ENCODE measurements around the gene OPN1SW. TPM values are rescaled to one million over a fixed set of nuclear protein-coding genes. Genes with fewer than 3 reads are reported as not detected.

The OPN1SW gene
- total and polyA plus RNA-seq, 9 of the 15 experiments (the other 6 are each of a cell fraction or from before 2014, with no cell fraction given), result 0.84 to 1.0 TPM; not detected in 7

GRCh38 chr7:128763541-128763940, 12.1 kb downstream of the OPN1SW start:
- H3K27ac ChIP-seq (ENCODE audit: extremely low read depth, low read depth, low read length), result no peak overlapping the region
- intact Hi-C loops (cut with micrococcal nuclease) (no loop called here), in situ Hi-C loops (cut with MboI) (no loop called here)
- H3K27me3 ChIP-seq (ENCODE audit: control insufficient read depth in 2 of 2, insufficient read depth in 2 of 2, low read length in 2 of 2), result no peaks in the 10 kb centered on the region
- H3K9me3 ChIP-seq (replicated peaks; ENCODE audit: control insufficient read depth, insufficient read depth, low read depth, low read length), result no peaks in the 10 kb centered on the region
- CTCF ChIA-PET (ENCODE audit: low intra/inter-chr PET ratio), result no interaction called here
- BruUV-seq (replicated peaks), result no TSS peak
- no peaks in the 10 kb centered on the region for H3K4me1 ChIP-seq (replicated peaks in 1 of 2; ENCODE audit: control insufficient read depth in 2 of 2, insufficient read depth in 2 of 2, low read length in 2 of 2)
- TF ChIP-seq CBX3 (IDR thresholded peaks at IDR 0.05; ENCODE audit: borderline replicate concordance in 1 of 2, low read length in 2 of 2) (no peak), JUND (IDR thresholded peaks at IDR 0.05; ENCODE audit: borderline replicate concordance, low read depth, low read length) (no peak), JUND (tag; IDR thresholded peaks at IDR 0.05; ENCODE audit: borderline replicate concordance, low read depth, low read length) (no peak), TEAD1 (CRISPR knock-in tag; IDR thresholded peaks at IDR 0.05) (no peak), HDAC8 (tag; IDR thresholded peaks at IDR 0.05) (no peak), NFE2 (IDR thresholded peaks at IDR 0.05; ENCODE audit: low read depth) (no peak), E4F1 (CRISPR knock-in tag; IDR thresholded peaks at IDR 0.05; ENCODE audit: borderline replicate concordance) (no peak), MYBL2 (IDR thresholded peaks at IDR 0.05; ENCODE audit: low read depth) (no peak), MYBL2 (CRISPR knock-in tag; IDR thresholded peaks at IDR 0.05; ENCODE audit: borderline replicate concordance) (no peak), RNF2 (IDR thresholded peaks at IDR 0.05) (no peak), SMAD4 (CRISPR knock-in tag; conservative IDR thresholded peaks at IDR 0.05) (no peak), KDM1A (IDR thresholded peaks at IDR 0.05) (no peak), THRB (CRISPR knock-in tag; conservative IDR thresholded peaks at IDR 0.05) (no peak), ZNF584 (CRISPR knock-in tag; IDR thresholded peaks at IDR 0.05; ENCODE audit: low read depth) (no peak), EWSR1 (IDR thresholded peaks at IDR 0.05; ENCODE audit: borderline replicate concordance, low read depth, partially characterized antibody) (no peak)
- TF ChIP-seq, protein P1, sequence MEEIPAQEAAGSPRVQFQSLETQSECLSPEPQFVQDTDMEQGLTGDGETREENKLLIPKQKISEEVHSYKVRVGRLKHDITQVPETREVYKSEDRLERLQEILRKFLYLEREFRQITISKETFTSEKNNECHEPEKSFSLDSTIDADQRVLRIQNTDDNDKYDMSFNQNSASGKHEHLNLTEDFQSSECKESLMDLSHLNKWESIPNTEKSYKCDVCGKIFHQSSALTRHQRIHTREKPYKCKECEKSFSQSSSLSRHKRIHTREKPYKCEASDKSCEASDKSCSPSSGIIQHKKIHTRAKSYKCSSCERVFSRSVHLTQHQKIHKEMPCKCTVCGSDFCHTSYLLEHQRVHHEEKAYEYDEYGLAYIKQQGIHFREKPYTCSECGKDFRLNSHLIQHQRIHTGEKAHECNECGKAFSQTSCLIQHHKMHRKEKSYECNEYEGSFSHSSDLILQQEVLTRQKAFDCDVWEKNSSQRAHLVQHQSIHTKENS (CRISPR knock-in tag; IDR thresholded peaks at IDR 0.05), result no peak
- TF ChIP-seq, protein P2, sequence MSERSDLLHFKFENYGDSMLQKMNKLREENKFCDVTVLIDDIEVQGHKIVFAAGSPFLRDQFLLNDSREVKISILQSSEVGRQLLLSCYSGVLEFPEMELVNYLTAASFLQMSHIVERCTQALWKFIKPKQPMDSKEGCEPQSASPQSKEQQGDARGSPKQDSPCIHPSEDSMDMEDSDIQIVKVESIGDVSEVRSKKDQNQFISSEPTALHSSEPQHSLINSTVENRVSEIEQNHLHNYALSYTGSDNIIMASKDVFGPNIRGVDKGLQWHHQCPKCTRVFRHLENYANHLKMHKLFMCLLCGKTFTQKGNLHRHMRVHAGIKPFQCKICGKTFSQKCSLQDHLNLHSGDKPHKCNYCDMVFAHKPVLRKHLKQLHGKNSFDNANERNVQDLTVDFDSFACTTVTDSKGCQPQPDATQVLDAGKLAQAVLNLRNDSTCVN (CRISPR knock-in tag; IDR thresholded peaks at IDR 0.05), result no peak
- H3K9me1 ChIP-seq (ENCODE audit: control insufficient read depth, insufficient read depth, low read length), result peaks cover 8% of the 10 kb centered on the region
- no peak overlapping the region for H3K9ac ChIP-seq (ENCODE audit: insufficient read depth in 1 of 2, low read depth in 2 of 2, low read length in 2 of 2)
- peaks cover 89% of the 10 kb centered on the region for H3K36me3 ChIP-seq (ENCODE audit: control insufficient read depth, insufficient read depth, low read length)
- 95% methylated on average over 3 of the region's 3 CpGs for WGBS (ENCODE audit: insufficient coverage, low coverage, missing lambda C conversion rate)
- POLR2A ChIA-PET, result interaction anchor here (0.7 to 1.0 kb wide), 3 partner anchors 10 to 1442 kb away, joined by 3 to 4 read pairs (median 3); partner anchors contain the start of gene TMEM209
- no peak for DNase-seq (ENCODE audit: extremely low read depth in 1 of 4, low spot score in 3 of 4)
- H3K4me3 ChIP-seq, result no peak overlapping the region
- no peak for FAIRE-seq
- no peak for ATAC-seq
- peaks cover 5% of the 10 kb centered on the region; the same call in 1 of the 2 replicates for H4K20me1 ChIP-seq (replicated peaks; ENCODE audit: control insufficient read depth, insufficient read depth, low read length)
- no peak overlapping the region for H3K4me2 ChIP-seq (ENCODE audit: insufficient read depth, low read length)
- no peak overlapping the region for H2AFZ ChIP-seq (ENCODE audit: low read depth, low read length)
- H3K79me2 ChIP-seq (ENCODE audit: control insufficient read depth, insufficient read depth, low read length), result no peaks in the 10 kb centered on the region

Measured in K562 (cell line).